Breast epithelium (tissue), 3 donors: Measurements from ENCODE around the gene MPPE1.

Source experiments
- POLR2A ChIP-seq: fragments of 450-650 bp; IDR thresholded peaks from one replicate; pipeline ENCODE4 v1.6.1; 2016; ENCODE audit warnings: antibody characterized with exemption, mild to moderate bottlenecking, moderate library complexity
- TF ChIP-seq, protein P1 (sequence below), 3 donors: fragments of 450-650 bp; IDR thresholded peaks; one replicate each; pipeline ENCODE4 v1.5.1; 2016 to 2017; ENCODE audit warnings: antibody characterized with exemption in 3 of 3, mild to moderate bottlenecking in 3 of 3, moderate library complexity in 3 of 3

DNA sequence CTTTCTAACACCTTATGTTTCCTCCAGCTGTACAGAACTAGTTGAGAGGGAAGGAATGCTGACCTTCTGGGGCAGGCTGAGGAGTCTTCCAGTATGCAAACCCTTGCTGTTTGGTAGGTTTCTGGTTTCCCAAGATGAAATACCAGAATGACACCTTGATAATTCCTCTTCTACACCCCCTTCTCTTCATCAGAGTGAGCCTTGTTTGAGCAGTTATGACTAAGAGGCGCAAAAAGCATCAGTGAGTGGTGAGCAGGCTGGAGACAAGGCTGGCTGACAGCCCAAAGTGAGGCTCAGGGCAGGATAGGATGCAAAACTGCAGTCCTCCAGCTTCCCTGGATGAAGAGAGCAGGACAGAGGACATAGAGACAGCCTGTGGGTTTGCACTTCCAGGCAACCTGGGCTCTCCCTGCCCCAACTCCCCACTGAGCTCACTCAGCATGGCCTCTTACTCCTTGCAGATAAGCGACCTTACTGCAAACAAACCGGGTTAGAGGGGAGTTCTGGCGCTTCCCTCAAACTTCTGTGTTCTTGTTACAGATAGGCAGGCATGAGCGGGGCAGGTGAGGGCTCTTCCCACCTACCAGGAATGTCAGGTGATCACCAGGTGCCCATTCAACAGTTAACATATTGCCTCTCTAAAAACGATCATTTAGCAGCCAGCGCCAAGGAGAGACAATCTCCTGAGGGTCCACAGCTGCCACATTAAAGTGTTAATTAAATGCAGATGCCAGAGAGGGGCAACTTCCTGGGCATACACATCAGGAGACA lies 5.4 kb downstream of the MPPE1 start:
- TF ChIP-seq, protein P1, sequence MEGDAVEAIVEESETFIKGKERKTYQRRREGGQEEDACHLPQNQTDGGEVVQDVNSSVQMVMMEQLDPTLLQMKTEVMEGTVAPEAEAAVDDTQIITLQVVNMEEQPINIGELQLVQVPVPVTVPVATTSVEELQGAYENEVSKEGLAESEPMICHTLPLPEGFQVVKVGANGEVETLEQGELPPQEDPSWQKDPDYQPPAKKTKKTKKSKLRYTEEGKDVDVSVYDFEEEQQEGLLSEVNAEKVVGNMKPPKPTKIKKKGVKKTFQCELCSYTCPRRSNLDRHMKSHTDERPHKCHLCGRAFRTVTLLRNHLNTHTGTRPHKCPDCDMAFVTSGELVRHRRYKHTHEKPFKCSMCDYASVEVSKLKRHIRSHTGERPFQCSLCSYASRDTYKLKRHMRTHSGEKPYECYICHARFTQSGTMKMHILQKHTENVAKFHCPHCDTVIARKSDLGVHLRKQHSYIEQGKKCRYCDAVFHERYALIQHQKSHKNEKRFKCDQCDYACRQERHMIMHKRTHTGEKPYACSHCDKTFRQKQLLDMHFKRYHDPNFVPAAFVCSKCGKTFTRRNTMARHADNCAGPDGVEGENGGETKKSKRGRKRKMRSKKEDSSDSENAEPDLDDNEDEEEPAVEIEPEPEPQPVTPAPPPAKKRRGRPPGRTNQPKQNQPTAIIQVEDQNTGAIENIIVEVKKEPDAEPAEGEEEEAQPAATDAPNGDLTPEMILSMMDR (IDR thresholded peaks at IDR 0.05), result no peak
- TF ChIP-seq POLR2A, result no peak
